HCT116 (cell line): Measurements from ENCODE around the gene SF3B5. TPM values are rescaled to one million over a fixed set of nuclear protein-coding genes. Genes with fewer than 3 reads are reported as not detected.
"Not testable (repeated sequence)": the region's sequence is repeated elsewhere in the genome, so short reads cannot be mapped to it uniquely, and the experiment has no call there.

Experiments
- ATAC-seq: fragments of 200-7000 bp; cut with Tn5 transposase; 2 replicates; pipeline ENCODE4 v1.9.1; 2020; ENCODE audit warnings: mild to moderate bottlenecking, moderate library complexity
- BruUV-seq: library from RNA; stranded (reverse); fragments of 400-500 nt; replicated peaks from 2 replicates; lab custom pipeline; 2021; lab: Mats Ljungman, UMichigan
- CTCF ChIA-PET: fragments of 300-600 bp; sonication (Branson Sonifier 250); formaldehyde crosslinking; loops from one replicate; lab custom pipeline; 2021; ENCODE audit warnings: antibody characterized with exemption; lab: Charles Lee
- POLR2A ChIA-PET: fragments of 300-600, 350-600 bp; sonication (Branson Sonifier 250); formaldehyde crosslinking; loops from one replicate; lab custom pipeline; 2021; ENCODE audit warnings: antibody characterized with exemption; lab: Charles Lee
- RAD21 ChIA-PET, 2 experiments: fragments of 300-600 bp; sonication (Branson Sonifier 250); formaldehyde crosslinking; loops; one replicate each; lab custom pipeline; 2023; ENCODE audit warnings: low total read pairs in 2 of 2; ENCODE audit not compliant: uncharacterized antibody in 2 of 2, unreplicated experiment in 2 of 2, low non-redundant PET in 1 of 2; lab: Charles Lee
- DNase-seq: peaks from one replicate; pipeline ENCODE4 v3.0.0-alpha.2; 2010; ENCODE audit warnings: low read depth, low spot score
- H2AFZ ChIP-seq: fragments of 200-600 bp; shearing (Covaris generic), sonication (generic); 2 replicates; pipeline ENCODE4 v1.6.1; 2017; ENCODE audit warnings: low read depth, mixed run types, mixed read lengths, antibody characterized with exemption, low read length; ENCODE audit not compliant: poor library complexity, severe bottlenecking
- H3K27ac ChIP-seq: 2 replicates; pipeline ENCODE4 v1.5.1; 2012; ENCODE audit warnings: low read depth, low read length
- H3K27me3 ChIP-seq: fragments of 200-600 bp; sonication (generic); 2 replicates; pipeline ENCODE4 v1.6.1; 2016; ENCODE audit warnings: mixed run types, low read length, mixed read lengths; ENCODE audit not compliant: insufficient read depth
- H3K36me3 ChIP-seq, 2 experiments: fragments of 200-500 bp in 1 of 2; fragments of 200-600 bp in 1 of 2; sonication (Bioruptor generic) in 1 of 2; sonication (generic) in 1 of 2; 2 replicates each; pipeline versions ENCODE4 v1.5.1 to v1.6.1; 2014 to 2016; ENCODE audit warnings: low read length in 2 of 2, inconsistent platforms in 1 of 2, mixed read lengths in 1 of 2, mixed run types in 1 of 2; ENCODE audit not compliant: insufficient read depth in 2 of 2, control insufficient read depth in 1 of 2
- H3K4me1 ChIP-seq, 2 experiments: fragments of 200-600 bp in 1 of 2; sonication (generic) in 1 of 2; 2 replicates each; pipeline versions ENCODE4 v1.5.1 to v1.6.1; 2012 to 2017; ENCODE audit warnings: low read length in 2 of 2, inconsistent platforms in 1 of 2, mild to moderate bottlenecking in 1 of 2, mixed read lengths in 1 of 2, mixed run types in 1 of 2, moderate library complexity in 1 of 2; ENCODE audit not compliant: insufficient read depth in 2 of 2, control insufficient read depth in 1 of 2
- H3K4me2 ChIP-seq: fragments of 200-600 bp; sonication (generic); 2 replicates; pipeline ENCODE4 v1.6.1; 2017; ENCODE audit warnings: mixed run types, low read length, mixed read lengths
- H3K4me3 ChIP-seq, 2 experiments: fragments of 200-600 bp in 1 of 2; sonication (generic) in 1 of 2; replicated peaks in 1 of 2; 2 replicates each; pipeline ENCODE4 v1.5.1; 2011 to 2016; ENCODE audit warnings: low read length in 2 of 2, control low read depth in 1 of 2, low read depth in 1 of 2, mild to moderate bottlenecking in 1 of 2, mixed read lengths in 1 of 2, mixed run types in 1 of 2
- H3K79me2 ChIP-seq: fragments of 200-600 bp; sonication (generic); 2 replicates; pipeline ENCODE4 v1.6.1; 2017; ENCODE audit warnings: mild to moderate bottlenecking, mixed run types, low read length, moderate library complexity, mixed read lengths; ENCODE audit not compliant: insufficient read depth
- H3K9ac ChIP-seq: fragments of 200-600 bp; sonication (generic); 2 replicates; pipeline ENCODE4 v1.6.1; 2016; ENCODE audit warnings: low read length, mixed read lengths
- H3K9me2 ChIP-seq: fragments of 200-600 bp; sonication (generic), shearing (Covaris generic); 2 replicates; pipeline ENCODE4 v1.6.1; 2017; ENCODE audit warnings: mixed run types, mild to moderate bottlenecking, moderate library complexity; ENCODE audit not compliant: insufficient read depth
- H3K9me3 ChIP-seq, 2 experiments: fragments of 200-500 bp in 1 of 2; fragments of 200-600 bp in 1 of 2; sonication (Bioruptor generic) in 1 of 2; sonication (generic) in 1 of 2; 2 replicates each; pipeline ENCODE4 v1.6.1; 2014 to 2017; ENCODE audit warnings: low read length in 2 of 2, mixed read lengths in 2 of 2, inconsistent platforms in 1 of 2, low read depth in 1 of 2, mild to moderate bottlenecking in 1 of 2, mixed run types in 1 of 2, moderate library complexity in 1 of 2; ENCODE audit not compliant: control insufficient read depth in 1 of 2, insufficient read depth in 1 of 2
- H4K20me1 ChIP-seq: fragments of 200-600 bp; sonication (generic), shearing (Covaris generic); 2 replicates; pipeline ENCODE4 v1.6.1; 2017; ENCODE audit warnings: mixed run types, mild to moderate bottlenecking, moderate library complexity; ENCODE audit not compliant: insufficient read depth
- ATF3 ChIP-seq: IDR thresholded peaks from 2 replicates; pipeline ENCODE4 v1.6.1; 2012
- CTCF ChIP-seq, 3 experiments: fragments of 200-600 bp in 1 of 3; sonication (generic) in 1 of 3; IDR thresholded peaks in 2 of 3; conservative IDR thresholded peaks in 1 of 3; 2 replicates each; pipeline ENCODE4 v1.5.1; 2012 to 2017; ENCODE audit warnings: low read depth in 2 of 3, low read length in 2 of 3, antibody characterized with exemption in 1 of 3, borderline replicate concordance in 1 of 3, control low read depth in 1 of 3, mild to moderate bottlenecking in 1 of 3, mixed read lengths in 1 of 3, mixed run types in 1 of 3, moderate library complexity in 1 of 3; ENCODE audit not compliant: insufficient read depth in 1 of 3
- EGR1 ChIP-seq: IDR thresholded peaks from 2 replicates; pipeline ENCODE4 v1.6.1; 2012; ENCODE audit warnings: low read depth
- ELF1 ChIP-seq: IDR thresholded peaks from 2 replicates; pipeline ENCODE4 v1.6.1; 2012; ENCODE audit warnings: low read depth, borderline replicate concordance
- EZH2 ChIP-seq: fragments of 200-600 bp; sonication (generic); IDR thresholded peaks from 2 replicates; pipeline ENCODE4 v1.6.1; 2017; ENCODE audit warnings: antibody characterized with exemption, mixed run types
- EZH2phosphoT487 ChIP-seq: fragments of 200-600 bp; IDR thresholded peaks from 2 replicates; pipeline ENCODE4 v1.6.1; 2018; ENCODE audit warnings: antibody characterized with exemption, borderline replicate concordance
- JUND ChIP-seq: IDR thresholded peaks from 2 replicates; pipeline ENCODE4 v1.6.1; 2012
- MAX ChIP-seq: IDR thresholded peaks from 2 replicates; pipeline ENCODE4 v1.6.1; 2012
- POLR2AphosphoS5 ChIP-seq: IDR thresholded peaks from 2 replicates; pipeline ENCODE4 v1.6.1; 2011; ENCODE audit warnings: mild to moderate bottlenecking, low read depth, low read length, moderate library complexity
- RAD21 ChIP-seq: IDR thresholded peaks from 2 replicates; pipeline ENCODE4 v1.6.1; 2012; ENCODE audit warnings: low read depth, mild to moderate bottlenecking
- REST ChIP-seq: IDR thresholded peaks from 2 replicates; pipeline ENCODE4 v1.6.1; 2012; ENCODE audit warnings: low read depth
- SIN3A ChIP-seq: IDR thresholded peaks from 2 replicates; pipeline ENCODE4 v1.6.1; 2012; ENCODE audit warnings: low read depth
- SRF ChIP-seq: IDR thresholded peaks from 2 replicates; pipeline ENCODE4 v1.6.1; 2012; ENCODE audit warnings: low read depth
- YY1 ChIP-seq: IDR thresholded peaks from 2 replicates; pipeline ENCODE4 v1.6.1; 2011; ENCODE audit warnings: low read length, low read depth, moderate library complexity, mild to moderate bottlenecking; ENCODE audit not compliant: insufficient replicate concordance; ENCODE audit errors: extremely low read depth
- ZNF274 ChIP-seq: fragments of 200-500 bp; sonication (Bioruptor generic); IDR thresholded peaks from 2 replicates; pipeline ENCODE4 v1.6.1; 2014; ENCODE audit warnings: mild to moderate bottlenecking, low read depth, low read length, inconsistent platforms
- intact Hi-C: fragments of 100-400 bp; cut with micrococcal nuclease; formaldehyde crosslinking; loops from 2 replicates; pipeline ENCODE4 v1.10.0; 2022
- total RNA-seq: library from RNA; stranded (reverse); gene quantifications from one replicate; pipeline ENCODE4 v1.2.1, GENCODE V29; 2021; ENCODE audit not compliant: unreplicated experiment

The SF3B5 gene
- total RNA-seq, 1 experiment from 2014 or later, result 173 TPM

- POLR2A ChIA-PET, intact Hi-C loops, CTCF ChIA-PET, H3K4me3 ChIP-seq, BruUV-seq, H3K79me2 ChIP-seq, ATAC-seq, H2AFZ ChIP-seq, DNase-seq, H3K9me3 ChIP-seq, RAD21 ChIA-PET, H3K9ac ChIP-seq, H3K9me2 ChIP-seq, H3K4me2 ChIP-seq, H3K27ac ChIP-seq, H3K36me3 ChIP-seq, H4K20me1 ChIP-seq, H3K27me3 ChIP-seq: not testable (repeated sequence)
- H3K4me1 ChIP-seq, result peaks cover 0 to 13% of the 10 kb centered on the region in 2 experiments; a peak in 2 of 4 replicates
Observed at GRCh38 chr6:144132167-144132690, 36.9 kb upstream of the SF3B5 start.

- no TSS peak for BruUV-seq
- H2AFZ ChIP-seq, result peak overlapping the region; percentile 89
- H3K4me1 ChIP-seq, result peaks cover 0 to 13% of the 10 kb centered on the region in 2 experiments; a peak in 2 of 4 replicates
- no peak overlapping the region for H3K27ac ChIP-seq
- peak; percentile 47 for DNase-seq
- no peaks in the 10 kb centered on the region for H4K20me1 ChIP-seq
- H3K36me3 ChIP-seq, result no peaks in the 10 kb centered on the region
- ChIA-PET POLR2A (no interaction called here), CTCF (no interaction called here), RAD21 (no interaction called here)
- intact Hi-C loops, result no loop called here
- peak; percentile 71; the same call in 1 of the 2 replicates for ATAC-seq
- no peaks in the 10 kb centered on the region for H3K79me2 ChIP-seq
- H3K9ac ChIP-seq, result no peak overlapping the region
- H3K9me2 ChIP-seq, result no peaks in the 10 kb centered on the region
- no peaks in the 10 kb centered on the region for H3K27me3 ChIP-seq
- no peaks in the 10 kb centered on the region for H3K9me3 ChIP-seq
- H3K4me3 ChIP-seq, result no peak overlapping the region; a peak in 1 of 4 replicates
- peak overlapping the region; percentile 56 for H3K4me2 ChIP-seq
- TF ChIP-seq SRF, result peak; percentile 70; the same call in 1 of the 2 replicates
- no peak for TF ChIP-seq CTCF (IDR thresholded peaks at IDR 0.05 in 2 of 3, conservative IDR thresholded peaks at IDR 0.05 in 1 of 3; ENCODE audit: borderline replicate concordance in 1 of 3, insufficient read depth in 1 of 3, low read depth in 2 of 3, low read length in 2 of 3)
- TF ChIP-seq EZH2phosphoT487, result no peak
- no peak for TF ChIP-seq YY1
- no peak for TF ChIP-seq ATF3
- peak; percentile 87 for TF ChIP-seq JUND
- TF ChIP-seq EZH2, result no peak
- no peak for TF ChIP-seq ZNF274
- no peak for TF ChIP-seq RAD21
- TF ChIP-seq EGR1, result no peak
- TF ChIP-seq POLR2AphosphoS5, result no peak
- TF ChIP-seq ELF1, result no peak
- no peak for TF ChIP-seq REST
- TF ChIP-seq MAX, result no peak
- TF ChIP-seq SIN3A, result no peak
Observed at GRCh38 chr6:144131248-144131709, 35.9 kb upstream of the SF3B5 start.
